Loucy (cell line): ENCODE data around the gene PRIMA1.

Experiments used
- CTCF ChIP-seq: fragments of 200-600 bp; sonication (generic); conservative IDR thresholded peaks from 2 replicates; pipeline ENCODE4 v1.5.1; 2014; ENCODE audit warnings: mild to moderate bottlenecking, antibody characterized with exemption, low read length
- EZH2phosphoT487 ChIP-seq: fragments of 200-600 bp; IDR thresholded peaks from 2 replicates; pipeline ENCODE4 v1.6.1; 2018; ENCODE audit warnings: antibody characterized with exemption, mild to moderate bottlenecking, moderate library complexity, borderline replicate concordance

DNA sequence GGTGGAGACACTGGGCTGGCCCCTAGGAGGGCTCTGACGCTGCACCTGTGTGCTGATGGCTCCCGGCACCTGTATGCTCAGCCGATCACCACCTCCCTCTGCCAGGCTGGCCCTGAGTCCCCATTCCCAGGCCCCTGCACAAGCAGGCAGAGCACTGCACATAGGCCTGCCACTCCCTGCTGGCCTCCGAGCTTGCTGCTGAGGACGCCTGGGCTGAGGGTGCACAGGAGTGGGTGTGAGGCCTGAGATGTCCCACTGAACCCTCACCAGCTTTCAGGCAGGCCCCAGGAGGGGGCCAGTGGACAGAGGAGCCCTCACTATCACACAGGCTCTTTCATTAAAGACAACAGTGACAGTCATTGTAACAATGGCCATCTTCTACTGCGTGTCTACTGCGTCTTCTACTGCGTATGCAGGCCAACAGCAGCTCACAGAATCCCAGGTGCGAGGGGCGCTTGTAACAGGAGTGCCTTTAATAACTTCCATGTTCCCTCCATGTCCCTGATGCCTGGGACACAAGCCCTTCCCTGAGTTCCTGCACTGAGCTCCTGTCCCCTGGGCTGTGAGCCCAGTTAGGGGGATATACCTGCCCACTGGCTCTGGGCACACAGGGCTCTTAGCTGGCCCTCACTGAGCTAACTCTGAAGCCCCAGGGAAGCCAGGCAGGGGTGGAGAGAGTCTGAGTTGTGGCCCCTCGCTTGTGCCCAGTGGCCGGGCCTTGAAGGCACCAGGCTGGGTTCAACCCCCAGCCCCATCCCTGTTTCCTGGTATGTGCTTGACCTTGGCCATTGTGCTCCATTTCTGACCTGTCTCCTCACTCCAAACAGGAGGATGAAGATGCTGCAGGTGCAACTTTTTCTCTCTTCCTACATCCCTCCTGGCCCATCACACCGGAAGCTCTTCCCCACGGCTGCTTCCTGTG lies 71.3 kb downstream of the PRIMA1 start:
- no peak for TF ChIP-seq CTCF
- TF ChIP-seq EZH2phosphoT487, result no peak
